ENCODE data around the gene MYT1.

GRCh38 chr20:64226686-64227580, 62.7 kb downstream of the MYT1 start:
- no peak for TF ChIP-seq POLR2A (IDR thresholded peaks at IDR 0.05; ENCODE audit: low read length)
- TF ChIP-seq GATA1 (IDR thresholded peaks at IDR 0.05; ENCODE audit: low read depth, low read length): no peak

Measured in erythroblast (primary cell).